HG02981 (cell line): ENCODE results near the gene PRKG1.

Source experiments
- ATAC-seq: cut with Tn5 transposase; IDR thresholded peaks from one replicate; pipeline ENCODE4 v1.9.1; 2021; ENCODE audit warnings: mild to moderate bottlenecking, moderate library complexity; ENCODE audit not compliant: unreplicated experiment

Gene PRKG1

DNA sequence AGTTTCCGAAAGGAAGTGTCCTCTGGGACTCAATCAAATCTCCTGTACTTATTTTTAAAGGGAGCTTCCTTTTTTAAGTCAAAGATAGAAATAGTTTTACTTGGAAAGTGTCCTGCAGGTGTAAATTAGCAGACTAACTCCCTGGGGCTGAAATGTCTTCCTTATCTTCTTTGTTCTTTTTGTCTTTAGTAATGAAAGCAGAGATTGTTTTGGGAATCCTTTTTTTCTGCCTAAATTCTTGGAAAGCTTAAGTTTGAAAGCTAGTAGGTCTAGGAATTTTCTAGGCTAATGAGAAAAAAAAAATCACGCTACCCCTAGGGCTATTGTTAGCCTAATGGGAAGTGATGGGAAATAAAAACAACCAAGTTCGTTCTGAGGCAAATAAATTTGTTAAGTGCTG, 764.2 kb downstream of the PRKG1 start:
- no peak for ATAC-seq

DNA sequence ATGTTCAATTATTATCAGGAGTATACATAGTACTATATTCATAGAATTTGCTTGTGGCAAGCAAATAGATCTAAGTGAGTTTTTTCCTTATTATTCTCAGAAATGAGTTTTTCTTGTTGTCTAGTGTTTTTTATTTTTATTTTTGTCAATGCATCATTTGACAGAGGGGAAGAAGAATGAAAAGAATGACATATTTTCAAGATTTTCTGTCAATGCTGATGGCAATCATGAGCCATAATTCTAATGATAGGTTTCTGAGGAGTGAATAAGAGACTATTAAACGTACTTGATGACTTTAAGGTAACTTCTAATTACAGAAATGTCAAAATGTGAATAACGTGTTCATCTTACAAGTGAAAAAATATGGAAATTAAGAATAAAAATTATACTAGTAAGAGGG, 769.7 kb downstream of the PRKG1 start:
- ATAC-seq: no peak

DNA sequence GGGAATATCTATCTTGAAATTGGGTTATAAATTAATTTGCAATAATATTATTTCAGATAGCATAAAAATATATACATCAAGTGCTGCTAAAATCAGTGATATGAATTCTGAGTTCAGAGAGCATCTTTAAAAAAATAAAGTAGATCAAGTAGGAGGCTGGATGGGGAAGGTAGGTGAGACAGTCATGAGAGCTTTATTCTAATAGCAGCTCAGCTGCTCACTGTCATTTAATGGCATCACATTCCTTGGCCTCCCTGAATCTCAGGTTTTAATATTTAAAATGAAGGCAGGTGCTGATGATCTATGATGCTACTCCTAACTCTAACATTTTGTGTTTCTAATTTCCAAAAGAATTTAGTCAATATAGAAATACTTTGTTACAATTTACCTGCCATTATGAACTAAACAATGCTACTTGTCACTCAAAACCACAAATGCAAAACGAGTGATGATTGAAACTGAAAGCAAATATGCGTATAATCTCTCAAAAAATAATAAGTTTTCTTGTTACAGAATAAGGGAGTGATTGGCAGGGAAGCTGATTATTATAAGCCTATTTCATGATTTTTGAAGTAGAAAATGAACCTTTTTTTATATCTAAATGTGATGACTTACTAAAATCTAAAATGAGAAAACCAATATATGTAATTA, 772.7 kb downstream of the PRKG1 start:
- ATAC-seq: no peak

DNA sequence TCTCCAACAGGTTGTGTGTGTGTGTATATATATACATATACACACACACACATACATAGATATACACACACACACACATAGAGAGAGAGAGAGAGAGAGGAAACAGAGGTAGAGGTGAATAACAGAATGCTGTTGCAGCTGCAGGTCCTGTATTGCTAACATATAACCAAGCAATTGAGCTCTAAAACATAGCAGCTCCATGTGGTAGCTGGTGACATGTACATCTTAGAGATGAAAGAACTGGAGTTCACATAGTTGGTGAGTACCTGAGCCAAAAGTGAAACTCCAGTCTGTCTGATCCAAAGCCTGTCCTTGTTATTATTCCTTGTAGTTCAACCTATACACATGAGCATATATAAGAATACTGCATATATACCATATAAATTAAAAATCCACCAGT, 778.0 kb downstream of the PRKG1 start:
- ATAC-seq: no peak

DNA sequence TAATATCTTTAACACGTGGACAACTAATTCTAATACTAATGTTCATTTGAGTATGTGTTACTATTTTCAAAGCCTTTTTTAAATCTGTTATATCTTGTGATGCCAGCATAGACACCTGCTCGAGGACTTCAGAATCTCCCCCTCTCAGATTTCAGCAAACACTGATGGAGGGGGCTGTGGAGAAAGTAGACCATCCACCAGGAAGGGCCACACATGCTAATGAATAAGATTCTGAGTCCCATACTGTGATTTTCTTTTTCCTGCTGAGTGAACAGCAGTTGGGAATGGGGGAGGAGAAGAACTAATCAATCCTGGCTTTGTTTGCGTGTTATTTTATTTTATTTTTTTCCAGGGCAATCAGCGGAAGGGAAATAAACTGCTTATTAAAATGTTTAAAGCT, 783.0 kb downstream of the PRKG1 start:
- no peak for ATAC-seq

DNA sequence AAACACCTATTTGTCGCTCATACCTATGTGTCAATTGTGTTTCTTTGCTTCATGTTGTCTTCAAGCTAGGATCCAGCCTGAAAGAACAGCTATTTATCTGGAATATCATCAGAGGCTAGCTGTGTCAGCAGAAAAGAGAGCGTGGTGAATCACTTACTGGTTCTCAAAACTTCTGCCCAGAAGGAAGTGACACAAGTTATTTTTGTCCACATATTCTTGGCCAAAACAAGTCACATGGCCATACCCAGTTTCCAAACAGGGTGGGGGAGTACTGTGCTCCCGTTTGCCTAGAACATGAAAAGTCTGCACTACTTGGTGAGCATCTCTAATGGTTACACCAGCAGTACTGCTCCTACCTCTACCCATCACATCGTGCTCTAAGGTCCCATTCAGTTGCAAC, 786.0 kb downstream of the PRKG1 start:
- ATAC-seq: no peak

DNA sequence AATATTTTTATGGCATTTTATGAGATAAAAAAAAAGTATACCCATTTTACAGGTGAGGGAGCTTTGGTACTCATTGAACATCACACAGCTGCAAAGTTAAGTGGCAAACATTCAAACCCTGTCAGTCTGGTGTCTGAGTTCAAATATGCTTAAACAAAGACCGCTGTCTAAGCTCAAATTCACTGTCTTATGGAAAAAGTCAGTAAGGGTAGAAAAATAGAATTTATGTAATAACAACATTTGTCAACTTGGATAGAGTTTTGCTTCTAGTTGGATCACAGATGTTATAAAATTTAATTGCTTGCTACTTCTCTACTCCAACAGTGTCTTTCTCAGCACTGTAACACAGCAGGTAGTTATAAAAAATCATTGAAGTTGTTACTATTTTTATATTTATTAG, 786.8 kb downstream of the PRKG1 start:
- ATAC-seq: no peak

DNA sequence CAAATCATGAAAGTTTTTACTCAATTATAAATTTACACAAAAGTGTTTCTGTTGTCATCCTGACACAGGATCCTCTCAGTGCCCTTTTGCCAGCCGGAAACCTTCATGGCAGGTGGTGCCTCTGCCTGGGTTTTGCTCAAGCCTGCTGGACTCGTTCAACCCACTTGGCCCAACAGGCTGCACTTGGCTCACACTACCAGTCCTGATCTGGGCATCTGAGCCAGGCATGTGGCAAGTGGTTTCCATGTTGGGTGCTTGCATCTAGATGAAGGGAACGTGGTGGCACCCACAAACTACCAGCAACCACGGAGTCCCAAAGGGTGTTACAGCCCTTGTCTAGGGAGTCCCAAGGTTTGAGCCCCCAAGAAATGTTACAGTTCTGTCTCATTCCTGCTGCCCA, 787.4 kb downstream of the PRKG1 start:
- ATAC-seq: no peak

DNA sequence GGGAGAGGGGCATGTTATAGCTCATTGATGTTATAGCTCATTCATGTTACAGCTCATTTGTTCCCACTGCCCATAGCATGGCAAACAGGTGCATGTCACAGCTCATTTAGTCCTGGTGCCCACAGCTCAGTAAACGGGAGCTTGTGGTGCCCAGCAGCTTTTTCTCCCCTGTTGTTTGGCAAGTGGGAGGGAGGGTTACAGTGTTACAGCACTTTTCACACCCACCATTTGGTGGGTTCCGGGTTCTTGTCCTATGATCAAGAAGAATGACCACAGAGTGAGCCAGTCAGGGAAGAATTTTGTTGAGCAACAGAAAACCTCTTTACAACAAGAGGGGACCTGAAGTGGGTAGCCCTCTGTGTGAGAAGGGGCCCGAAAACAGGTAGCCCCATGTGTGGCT, 787.9 kb downstream of the PRKG1 start:
- no peak for ATAC-seq

DNA sequence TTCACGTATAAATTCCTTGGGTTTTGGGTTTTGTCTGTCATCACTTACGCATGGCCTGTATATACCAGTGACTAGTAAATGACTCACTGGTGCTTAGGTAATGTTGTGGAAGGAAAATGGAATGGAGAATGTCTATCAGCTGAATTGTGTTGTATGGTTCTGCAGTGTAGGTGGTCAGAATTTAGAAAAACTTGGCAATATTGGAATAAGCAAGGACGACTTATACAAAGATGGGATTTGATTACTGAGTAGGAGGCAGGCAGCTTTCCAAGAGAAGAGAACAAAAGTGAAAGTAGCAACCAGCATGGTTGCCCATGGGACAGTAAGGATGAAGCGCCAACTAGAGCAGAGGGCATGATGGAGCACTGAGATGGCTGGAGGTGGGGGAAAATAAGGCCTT, 793.7 kb downstream of the PRKG1 start:
- ATAC-seq: no peak

DNA sequence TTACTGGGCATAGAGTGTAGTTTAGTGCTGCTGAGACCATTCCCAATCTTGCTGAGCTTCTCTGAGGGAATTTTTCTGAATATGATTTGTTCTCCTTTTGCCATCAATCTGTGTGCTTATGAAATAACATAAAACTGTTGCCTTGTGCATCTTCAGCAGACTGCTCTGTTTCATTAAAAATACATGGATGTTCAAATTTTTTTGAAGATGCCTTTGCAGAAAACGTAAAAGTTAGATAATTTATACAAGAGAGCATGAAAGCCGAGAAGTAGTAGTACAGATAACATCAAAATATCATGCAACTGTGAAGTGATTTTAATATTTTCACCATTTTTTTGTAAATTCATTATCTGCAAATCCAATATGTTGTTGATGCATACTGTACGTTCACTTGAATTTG, 799.8 kb downstream of the PRKG1 start:
- ATAC-seq: no peak

DNA sequence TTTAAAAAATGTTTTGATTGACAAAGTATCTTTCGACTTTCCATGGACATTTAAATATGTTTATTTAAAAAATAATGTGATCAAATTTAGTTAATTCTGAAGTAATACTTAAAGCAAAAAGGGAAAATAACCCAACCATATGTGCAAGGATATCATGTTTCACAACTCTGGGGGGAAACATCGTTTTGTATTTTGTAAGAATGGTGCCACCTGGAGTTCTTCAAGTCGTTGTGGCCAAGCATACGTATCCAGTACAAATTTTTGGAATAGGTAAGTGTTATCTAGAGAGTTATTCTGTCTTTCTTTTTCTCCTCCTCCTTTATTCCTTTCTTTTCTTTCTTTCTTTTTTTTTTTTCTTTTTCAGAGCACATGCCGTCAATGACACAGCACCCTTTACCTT, 801.3 kb downstream of the PRKG1 start:
- no peak for ATAC-seq

DNA sequence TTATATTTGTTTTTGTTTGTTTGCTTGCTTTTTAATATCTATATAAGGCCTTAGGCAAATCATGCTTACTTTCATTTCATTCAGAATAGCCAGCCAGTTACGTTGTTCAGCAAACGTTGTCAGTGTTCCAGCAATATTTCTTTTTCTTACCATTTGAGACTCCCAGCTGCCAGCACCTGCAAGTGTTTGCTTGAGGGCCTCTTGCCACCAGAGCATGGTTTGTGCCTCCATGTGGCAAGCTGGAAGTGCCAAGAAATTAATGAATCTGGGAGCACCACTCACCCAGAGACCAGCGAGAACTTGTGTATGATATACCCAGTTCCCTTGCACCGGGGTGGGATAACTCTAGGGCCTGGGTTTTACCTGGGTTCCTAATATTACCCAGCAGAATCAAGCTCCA, 802.2 kb downstream of the PRKG1 start:
- no peak for ATAC-seq

DNA sequence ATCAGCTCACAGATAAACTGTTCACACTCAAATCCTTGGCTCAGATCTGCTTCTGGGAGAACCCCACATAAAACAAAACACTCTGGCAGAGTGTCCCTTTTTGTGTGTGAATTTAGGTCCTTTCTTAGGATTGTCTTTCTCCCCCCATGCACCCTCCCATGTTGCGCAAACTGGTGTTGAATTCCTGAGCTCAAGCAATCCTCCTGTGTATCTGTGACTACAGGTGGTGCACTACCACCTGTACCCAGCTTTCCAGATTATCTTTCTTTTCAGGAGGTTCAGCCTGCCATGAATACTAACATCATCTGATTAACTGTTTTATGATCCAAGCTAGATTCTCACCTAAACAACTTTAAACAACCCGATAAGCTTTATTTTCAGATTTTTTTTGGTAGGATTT, 802.7 kb downstream of the PRKG1 start:
- no peak for ATAC-seq

DNA sequence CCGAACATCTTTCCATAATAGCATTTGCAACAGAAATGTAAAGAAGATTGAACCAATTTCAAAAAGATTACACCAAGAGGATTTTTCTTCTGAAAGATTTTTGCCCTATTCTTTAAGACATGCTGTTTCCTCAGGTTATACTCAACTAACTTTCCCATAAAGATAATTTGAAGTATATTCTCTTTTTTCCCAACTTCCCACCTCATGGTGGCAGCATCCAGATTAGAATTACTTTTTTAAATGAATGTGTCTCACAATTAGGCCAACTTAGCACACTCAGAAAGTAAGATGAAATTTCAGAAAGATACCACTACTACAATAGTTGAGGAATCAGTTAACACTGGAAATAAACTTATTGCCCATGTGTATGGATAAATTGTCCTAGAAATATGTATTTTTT, 803.3 kb downstream of the PRKG1 start:
- no peak for ATAC-seq

DNA sequence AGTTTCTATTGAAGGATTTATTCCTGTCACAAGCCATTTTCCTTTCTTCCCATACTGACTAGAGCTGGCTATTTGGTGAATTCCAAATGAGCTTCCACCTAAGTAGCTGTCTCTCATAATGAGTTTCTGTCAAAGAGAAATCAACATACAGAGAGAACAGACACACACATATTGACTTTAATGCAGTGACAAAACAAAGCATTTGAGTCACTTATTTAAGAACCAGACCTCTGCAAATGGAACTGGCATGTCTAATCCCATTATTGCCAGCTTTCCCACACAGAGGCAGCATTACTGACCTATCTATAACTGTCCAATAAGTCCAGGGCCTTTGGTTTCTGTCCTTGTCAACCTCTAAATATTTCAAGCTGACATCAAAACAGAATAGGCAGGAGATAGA, 804.4 kb downstream of the PRKG1 start:
- peak; percentile 9 for ATAC-seq

DNA sequence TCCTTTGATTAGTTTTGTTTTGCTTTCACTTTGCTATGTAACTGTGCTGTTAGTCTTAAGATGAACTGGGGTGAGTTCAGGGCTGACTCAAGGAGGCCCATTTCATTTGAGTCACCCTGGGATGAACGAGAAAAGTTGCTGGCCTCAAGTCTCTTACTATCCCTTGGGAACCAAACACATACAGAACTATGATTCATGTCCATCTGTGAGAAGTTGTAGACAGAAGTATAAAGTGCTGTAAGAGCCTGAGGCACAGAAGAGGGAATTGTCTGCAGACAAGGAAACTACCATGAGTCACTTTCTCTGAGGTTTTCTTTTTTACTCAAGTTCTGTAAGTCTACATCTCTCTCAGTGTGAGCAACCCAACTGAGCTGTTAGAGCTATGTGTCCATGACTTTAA, 805.0 kb downstream of the PRKG1 start:
- ATAC-seq: peak; percentile 90

DNA sequence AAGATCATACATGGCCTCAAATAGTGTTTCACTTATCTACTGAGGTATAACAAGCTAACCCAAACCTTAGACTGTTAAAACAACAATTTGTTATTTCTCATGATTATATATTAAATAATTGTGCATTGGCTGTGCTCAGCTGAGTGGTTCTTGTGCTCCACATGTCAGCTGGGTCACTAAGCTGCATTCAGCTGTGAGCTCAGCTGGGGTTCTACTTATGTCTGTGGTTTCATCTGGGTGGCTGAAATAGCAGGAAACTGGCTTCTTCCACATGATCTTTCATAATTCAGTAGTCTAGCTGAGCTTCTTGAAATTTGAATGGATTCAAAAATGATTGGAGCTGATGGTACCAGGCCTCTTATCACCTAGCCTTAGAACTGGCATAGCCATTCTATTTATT, 806.9 kb downstream of the PRKG1 start:
- ATAC-seq: no peak

DNA sequence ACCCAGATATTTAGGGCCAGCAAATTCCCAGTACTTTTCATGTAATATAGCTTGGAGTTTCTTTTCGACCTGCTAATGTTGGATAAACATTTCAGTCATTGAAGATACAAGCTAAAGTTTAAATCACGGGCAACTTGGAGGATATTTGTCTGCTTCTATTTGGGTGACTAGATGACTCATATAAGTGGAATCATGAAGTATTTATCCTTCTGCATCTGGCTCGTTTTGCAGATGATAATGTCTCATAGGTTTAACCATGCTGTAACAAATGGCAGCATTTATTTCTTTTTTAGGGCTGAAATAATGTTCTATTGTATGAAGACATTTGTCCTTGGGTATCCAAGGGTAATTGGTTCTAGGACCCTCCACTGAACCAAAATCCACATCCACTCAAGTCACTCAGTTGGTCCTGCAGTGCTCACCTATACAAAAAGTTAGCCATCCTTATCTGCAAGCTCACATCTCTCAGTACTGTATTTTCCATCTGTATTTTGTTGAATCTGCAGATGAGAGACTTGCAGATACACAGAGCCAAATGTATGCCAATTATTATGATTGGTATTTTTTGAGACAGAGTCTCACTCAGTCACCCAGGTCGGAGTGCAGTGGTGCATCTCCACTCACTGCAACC, 812.3 kb downstream of the PRKG1 start:
- no peak for ATAC-seq

DNA sequence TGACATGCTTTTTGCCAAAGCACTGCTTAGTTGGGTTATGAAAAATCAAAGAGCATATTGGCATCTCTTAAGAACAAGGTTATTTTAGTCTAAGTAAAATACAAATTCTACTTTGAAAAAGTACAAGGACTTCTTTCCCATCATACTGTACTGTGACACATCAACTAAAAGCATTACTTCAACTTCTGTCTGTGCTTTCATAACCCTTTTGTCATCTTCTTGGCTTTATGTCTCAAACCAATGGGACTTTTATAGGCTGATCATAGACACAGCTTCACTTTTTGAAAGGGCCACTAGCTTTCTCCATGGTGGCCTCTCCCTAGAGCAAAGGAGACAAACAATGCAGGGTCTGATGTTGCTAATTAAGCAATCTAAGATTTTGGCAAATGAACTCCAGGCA, 814.0 kb downstream of the PRKG1 start:
- ATAC-seq: no peak

DNA sequence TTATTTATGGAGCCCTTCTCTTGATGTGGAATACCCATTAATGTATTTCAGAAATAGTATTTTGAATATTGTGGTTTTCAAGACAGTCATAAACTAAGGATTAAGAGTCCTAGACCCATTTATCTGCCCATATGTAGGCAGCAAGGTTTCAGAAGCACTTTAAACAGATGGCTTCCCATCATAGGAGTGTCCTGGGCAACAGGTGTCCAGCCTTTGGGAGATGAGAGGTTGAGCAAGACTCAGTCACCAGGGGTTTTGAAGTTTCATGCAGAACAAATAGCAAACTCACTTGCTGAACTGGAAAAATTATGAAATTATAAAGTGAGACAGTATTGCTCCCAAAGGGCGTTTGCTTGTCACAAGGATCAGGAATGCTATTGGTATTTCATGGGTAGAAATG, 818.0 kb downstream of the PRKG1 start:
- ATAC-seq: no peak

DNA sequence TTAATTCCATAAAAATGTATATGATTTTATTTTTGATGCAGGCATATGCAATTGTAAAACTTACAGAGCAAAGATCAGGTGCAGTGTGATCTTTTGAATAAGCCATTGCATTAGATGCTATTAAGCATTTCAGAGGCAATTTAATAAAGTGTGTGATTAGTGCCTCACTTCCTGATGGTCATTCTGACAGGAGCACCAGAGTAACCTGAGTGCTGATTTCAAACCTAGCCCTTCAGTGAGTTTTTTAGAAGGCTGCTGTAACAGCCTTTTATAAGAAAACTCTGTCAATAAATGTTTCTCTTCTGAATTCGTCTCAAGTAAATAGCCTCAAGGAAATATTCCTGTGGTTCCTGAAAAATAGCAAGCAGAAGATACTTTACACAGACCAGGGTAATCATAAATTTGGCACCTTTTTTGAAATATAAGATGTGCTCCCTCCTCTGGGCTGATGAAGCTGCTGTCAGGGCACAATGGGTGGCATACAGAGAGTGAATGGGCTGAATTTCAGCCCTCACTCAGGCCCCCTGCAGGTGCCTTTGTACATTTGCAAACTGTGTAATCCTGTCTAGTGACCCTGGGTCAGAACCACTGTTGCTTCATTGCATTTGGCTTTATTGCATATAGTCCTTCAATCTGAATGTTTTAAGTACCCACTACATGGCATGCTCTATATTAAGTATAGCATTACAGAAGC, 818.8 kb downstream of the PRKG1 start:
- peak; percentile 63 for ATAC-seq
